Astrocyte (in vitro differentiated cells and primary cell): ENCODE data around the gene PAPSS1. TPM values are rescaled to one million over a fixed set of nuclear protein-coding genes. Genes with fewer than 3 reads are reported as not detected.

Experiments used
- DNase-seq: peaks from one replicate; pipeline ENCODE4 v3.0.0-alpha.2; 2010; ENCODE audit warnings: low read depth
- FAIRE-seq: peaks from 2 replicates; lab custom pipeline; 2011; peaks lifted over from hg19 to GRCh38; lab: Jason Lieb, UNC
- H2AFZ ChIP-seq: 2 replicates; pipeline ENCODE4 v1.6.0; 2012; ENCODE audit warnings: low read depth, low read length, inconsistent platforms
- H3K27ac ChIP-seq: 2 replicates; pipeline ENCODE4 v1.5.1; 2011; ENCODE audit warnings: low read depth, low read length, inconsistent platforms
- H3K27me3 ChIP-seq: 2 replicates; pipeline ENCODE4 v1.6.0; 2011; ENCODE audit warnings: low read length, inconsistent platforms; ENCODE audit not compliant: insufficient read depth
- H3K36me3 ChIP-seq: 2 replicates; pipeline ENCODE4 v1.5.1; 2011; ENCODE audit warnings: low read length, inconsistent platforms; ENCODE audit not compliant: insufficient read depth
- H3K4me1 ChIP-seq: 2 replicates; pipeline ENCODE4 v1.5.1; 2011; ENCODE audit warnings: low read length, inconsistent platforms; ENCODE audit not compliant: insufficient read depth
- H3K4me2 ChIP-seq: 2 replicates; pipeline ENCODE4 v1.6.0; 2012; ENCODE audit warnings: low read length, inconsistent platforms
- H3K4me3 ChIP-seq: 2 replicates; pipeline ENCODE4 v1.5.1; 2011; ENCODE audit warnings: low read depth, mild to moderate bottlenecking, low read length, inconsistent platforms; ENCODE audit not compliant: insufficient read depth
- H3K79me2 ChIP-seq: 2 replicates; pipeline ENCODE4 v1.6.0; 2012; ENCODE audit warnings: mild to moderate bottlenecking, low read length, inconsistent platforms; ENCODE audit not compliant: insufficient read depth
- H3K9ac ChIP-seq: 2 replicates; pipeline ENCODE4 v1.6.0; 2012; ENCODE audit warnings: mild to moderate bottlenecking, low read length, inconsistent platforms
- H3K9me3 ChIP-seq: 2 replicates; pipeline ENCODE4 v1.5.1; 2012; ENCODE audit warnings: low read depth, mild to moderate bottlenecking, low read length, inconsistent platforms; ENCODE audit not compliant: insufficient read depth
- H4K20me1 ChIP-seq: 2 replicates; pipeline ENCODE4 v1.6.0; 2012; ENCODE audit warnings: low read length, inconsistent platforms; ENCODE audit not compliant: insufficient read depth
- H3K27ac Mint-ChIP-seq: one replicate; pipeline ENCODE4 v1.8.0; 2021; ENCODE audit warnings: mild to moderate bottlenecking, mixed read lengths; ENCODE audit not compliant: unreplicated experiment
- H3K27me3 Mint-ChIP-seq: one replicate; pipeline ENCODE4 v1.8.0; 2021; ENCODE audit warnings: low read depth, mixed read lengths; ENCODE audit not compliant: unreplicated experiment
- H3K36me3 Mint-ChIP-seq: one replicate; pipeline ENCODE4 v1.8.0; 2021; ENCODE audit warnings: low read depth, mixed read lengths; ENCODE audit not compliant: unreplicated experiment
- H3K4me1 Mint-ChIP-seq: one replicate; pipeline ENCODE4 v1.8.0; 2021; ENCODE audit warnings: low read depth, mixed read lengths; ENCODE audit not compliant: unreplicated experiment
- H3K4me3 Mint-ChIP-seq: one replicate; pipeline ENCODE4 v1.8.0; 2021; ENCODE audit warnings: mild to moderate bottlenecking, moderate library complexity, mixed read lengths; ENCODE audit not compliant: unreplicated experiment
- H3K9me3 Mint-ChIP-seq: one replicate; pipeline ENCODE4 v1.8.0; 2021; ENCODE audit warnings: mild to moderate bottlenecking, mixed read lengths; ENCODE audit not compliant: unreplicated experiment
- EZH2 ChIP-seq: IDR thresholded peaks from 2 replicates; pipeline ENCODE4 v1.6.1; 2012; ENCODE audit warnings: mild to moderate bottlenecking, low read length, inconsistent platforms; ENCODE audit not compliant: insufficient read depth
- total RNA-seq: library from RNA; stranded (reverse); gene quantifications from 2 replicates; pipeline ENCODE4 v1.2.1, GENCODE V29; 2021
- TF ChIP-seq, protein P1 (sequence below): IDR thresholded peaks from 2 replicates; pipeline ENCODE4 v1.5.1; 2011; ENCODE audit warnings: low read depth, mild to moderate bottlenecking, inconsistent platforms, low read length, moderate library complexity; ENCODE audit not compliant: insufficient read depth

PAPSS1 gene
- total RNA-seq, 1 donor from 2014 or later, result 102 TPM

DNA sequence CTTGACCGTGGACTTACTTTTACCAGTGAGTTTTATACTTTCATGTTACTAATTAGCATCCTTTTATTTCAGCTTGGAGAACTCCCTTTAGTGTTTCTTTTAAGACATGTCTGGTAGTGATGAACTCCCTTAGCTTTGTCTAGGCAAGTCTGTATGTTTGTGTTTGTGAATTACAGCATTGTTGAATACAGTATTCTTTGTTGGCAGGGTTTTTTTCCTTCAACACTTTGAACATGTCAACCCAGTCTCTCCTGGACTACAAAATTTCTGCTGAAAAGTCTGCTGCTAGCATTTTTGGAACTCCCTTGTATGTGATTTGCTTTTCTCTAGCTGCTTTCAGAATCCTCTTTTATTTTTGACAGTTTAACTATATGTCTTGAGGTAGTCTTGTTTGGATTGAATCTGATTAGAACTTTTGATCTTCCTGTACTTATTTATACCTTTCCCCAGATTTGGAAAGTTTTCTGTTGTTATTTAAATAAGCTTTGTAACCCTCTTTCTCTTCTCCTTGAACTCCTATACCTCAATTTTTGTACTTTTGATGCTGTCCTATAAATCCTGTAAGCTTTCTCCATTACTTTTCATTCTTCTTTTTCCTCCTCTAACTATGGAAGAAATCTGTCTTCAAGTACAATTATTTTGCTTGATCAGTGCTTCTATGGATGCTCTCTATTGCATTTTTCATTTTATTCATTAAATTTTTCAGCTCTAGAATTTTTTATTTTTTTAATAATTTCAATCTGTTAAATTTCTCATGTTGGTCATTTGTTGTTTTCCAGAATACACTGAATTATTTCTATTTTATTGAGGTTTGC lies 14.1 kb downstream of the PAPSS1 start:
- Histone ChIP-seq H4K20me1 (peaks cover 24% of the 10 kb centered on the region), H2AFZ (no peak overlapping the region), H3K9me3 (peaks cover 4% of the 10 kb centered on the region), H3K4me3 (no peak overlapping the region), H3K79me2 (peaks cover 83% of the 10 kb centered on the region), H3K36me3 (peaks cover 1% of the 10 kb centered on the region), H3K9ac (no peak overlapping the region), H3K4me2 (no peak overlapping the region), H3K27ac (no peak overlapping the region), H3K4me1 (peaks cover 3% of the 10 kb centered on the region), H3K27me3 (no peaks in the 10 kb centered on the region)
- H3K4me3 Mint-ChIP-seq, result no peak overlapping the region
- peaks cover 24% of the 10 kb centered on the region for H3K9me3 Mint-ChIP-seq
- H3K36me3 Mint-ChIP-seq, result peaks cover 34% of the 10 kb centered on the region
- FAIRE-seq (no peak), DNase-seq (no peak)
- TF ChIP-seq, protein P1, sequence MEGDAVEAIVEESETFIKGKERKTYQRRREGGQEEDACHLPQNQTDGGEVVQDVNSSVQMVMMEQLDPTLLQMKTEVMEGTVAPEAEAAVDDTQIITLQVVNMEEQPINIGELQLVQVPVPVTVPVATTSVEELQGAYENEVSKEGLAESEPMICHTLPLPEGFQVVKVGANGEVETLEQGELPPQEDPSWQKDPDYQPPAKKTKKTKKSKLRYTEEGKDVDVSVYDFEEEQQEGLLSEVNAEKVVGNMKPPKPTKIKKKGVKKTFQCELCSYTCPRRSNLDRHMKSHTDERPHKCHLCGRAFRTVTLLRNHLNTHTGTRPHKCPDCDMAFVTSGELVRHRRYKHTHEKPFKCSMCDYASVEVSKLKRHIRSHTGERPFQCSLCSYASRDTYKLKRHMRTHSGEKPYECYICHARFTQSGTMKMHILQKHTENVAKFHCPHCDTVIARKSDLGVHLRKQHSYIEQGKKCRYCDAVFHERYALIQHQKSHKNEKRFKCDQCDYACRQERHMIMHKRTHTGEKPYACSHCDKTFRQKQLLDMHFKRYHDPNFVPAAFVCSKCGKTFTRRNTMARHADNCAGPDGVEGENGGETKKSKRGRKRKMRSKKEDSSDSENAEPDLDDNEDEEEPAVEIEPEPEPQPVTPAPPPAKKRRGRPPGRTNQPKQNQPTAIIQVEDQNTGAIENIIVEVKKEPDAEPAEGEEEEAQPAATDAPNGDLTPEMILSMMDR, result no peak
- no peak for TF ChIP-seq EZH2
- no peaks in the 10 kb centered on the region for H3K27me3 Mint-ChIP-seq
- H3K27ac Mint-ChIP-seq, result no peak overlapping the region
- H3K4me1 Mint-ChIP-seq, result peaks cover 16% of the 10 kb centered on the region

DNA sequence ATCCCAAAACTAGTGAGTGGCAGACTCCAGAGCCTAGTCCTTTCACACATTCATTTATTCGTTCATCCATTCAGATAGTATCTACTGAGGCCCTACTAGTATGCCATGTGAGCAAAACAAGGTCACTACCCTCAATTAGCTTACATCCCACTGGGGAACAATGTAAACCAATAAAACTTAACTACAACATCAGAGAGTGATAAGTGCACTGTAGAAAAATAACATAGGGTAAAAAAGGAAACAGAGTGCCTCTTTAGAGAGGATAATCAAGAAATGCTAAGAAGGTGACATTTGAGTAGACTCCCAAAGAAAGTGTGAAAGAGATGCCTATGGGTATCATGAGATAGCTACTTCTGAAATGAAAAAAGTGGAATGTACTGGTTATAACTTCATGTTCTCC lies 18.5 kb downstream of the PAPSS1 start:
- H3K36me3 Mint-ChIP-seq, result peaks cover 26% of the 10 kb centered on the region
- no peak overlapping the region for H3K4me3 Mint-ChIP-seq
- no peak overlapping the region for H3K27ac ChIP-seq
- TF ChIP-seq EZH2, result no peak
- TF ChIP-seq, protein P1, result no peak
- no peaks in the 10 kb centered on the region for H3K27me3 Mint-ChIP-seq
- no peak overlapping the region for H3K4me2 ChIP-seq
- H3K4me1 ChIP-seq, result peaks cover 8% of the 10 kb centered on the region
- H3K4me1 Mint-ChIP-seq, result peaks cover 21% of the 10 kb centered on the region
- FAIRE-seq, result no peak
- DNase-seq, result no peak
- H3K9ac ChIP-seq, result no peak overlapping the region
- peaks cover 2% of the 10 kb centered on the region for H3K9me3 ChIP-seq
- H4K20me1 ChIP-seq, result peaks cover 7% of the 10 kb centered on the region
- peaks cover 58% of the 10 kb centered on the region for H3K79me2 ChIP-seq
- no peak overlapping the region for H3K4me3 ChIP-seq
- peaks cover 24% of the 10 kb centered on the region for H3K9me3 Mint-ChIP-seq
- H3K27me3 ChIP-seq, result no peaks in the 10 kb centered on the region
- H3K27ac Mint-ChIP-seq, result no peak overlapping the region
- H3K36me3 ChIP-seq, result peaks cover 3% of the 10 kb centered on the region
- H2AFZ ChIP-seq, result no peak overlapping the region
